H9 (cell line): ENCODE data around the gene DLG5. TPM values are rescaled to one million over a fixed set of nuclear protein-coding genes. Genes with fewer than 3 reads are reported as not detected.
A peak's percentile ranks its signal among the peaks of the same experiment; 100 is the strongest.

Experiments
- DNase-seq: peaks from one replicate; pipeline ENCODE4 v3.0.0-alpha.2; 2017
- H2AFZ ChIP-seq: one replicate; pipeline ENCODE4 v1.6.1; 2013; ENCODE audit warnings: mild to moderate bottlenecking, low read length, control low read depth, moderate library complexity
- H2AK5ac ChIP-seq: 2 replicates; pipeline ENCODE4 v1.6.1; 2013; ENCODE audit warnings: low read length, control low read depth, mixed read lengths; ENCODE audit not compliant: insufficient read length
- H2BK120ac ChIP-seq: one replicate; pipeline ENCODE4 v1.6.1; 2013; ENCODE audit warnings: low read depth, mild to moderate bottlenecking, low read length, control low read depth, inconsistent platforms; ENCODE audit not compliant: poor library complexity, severe bottlenecking
- H2BK12ac ChIP-seq: 2 replicates; pipeline ENCODE4 v1.6.1; 2013; ENCODE audit warnings: low read length, control low read depth, mixed read lengths, low read depth; ENCODE audit not compliant: insufficient read length
- H2BK15ac ChIP-seq: 2 replicates; pipeline ENCODE4 v1.6.1; 2013; ENCODE audit warnings: low read depth, low read length, control low read depth
- H2BK20ac ChIP-seq: one replicate; pipeline ENCODE4 v1.6.1; 2013; ENCODE audit warnings: low read depth, mild to moderate bottlenecking, low read length, control low read depth, inconsistent platforms; ENCODE audit not compliant: poor library complexity, severe bottlenecking
- H2BK5ac ChIP-seq: 2 replicates; pipeline ENCODE4 v1.6.1; 2013; ENCODE audit warnings: low read length, control low read depth, mixed read lengths; ENCODE audit not compliant: insufficient read length
- H3K14ac ChIP-seq: 2 replicates; pipeline ENCODE4 v1.6.1; 2013; ENCODE audit warnings: low read length, control low read depth; ENCODE audit not compliant: insufficient read depth
- H3K18ac ChIP-seq: 2 replicates; pipeline ENCODE4 v1.6.1; 2013; ENCODE audit warnings: low read depth, mild to moderate bottlenecking, mixed read lengths, low read length, control low read depth; ENCODE audit not compliant: insufficient read length
- H3K23ac ChIP-seq: 2 replicates; pipeline ENCODE4 v1.6.1; 2013; ENCODE audit warnings: low read length, control low read depth, mixed read lengths, low read depth; ENCODE audit not compliant: insufficient read length
- H3K23me2 ChIP-seq: 2 replicates; pipeline ENCODE4 v1.6.1; 2013; ENCODE audit warnings: low read depth, mild to moderate bottlenecking, mixed read lengths, low read length, control low read depth; ENCODE audit not compliant: insufficient read length, poor library complexity, severe bottlenecking
- H3K27ac ChIP-seq: 2 replicates; pipeline ENCODE4 v1.5.1; 2013; ENCODE audit warnings: low read length, control low read depth, mixed read lengths, low read depth; ENCODE audit not compliant: insufficient read length
- H3K27me3 ChIP-seq: 2 replicates; pipeline ENCODE4 v1.6.1; 2013; ENCODE audit warnings: low read length, control low read depth, inconsistent platforms; ENCODE audit not compliant: insufficient read depth
- H3K4ac ChIP-seq: 2 replicates; pipeline ENCODE4 v1.6.1; 2013; ENCODE audit warnings: low read depth, mild to moderate bottlenecking, control low read depth, inconsistent platforms, low read length, moderate library complexity
- H3K4me1 ChIP-seq: 2 replicates; pipeline ENCODE4 v1.6.1; 2013; ENCODE audit warnings: low read length, control low read depth, inconsistent platforms; ENCODE audit not compliant: insufficient read depth
- H3K4me2 ChIP-seq: 2 replicates; pipeline ENCODE4 v1.6.1; 2013; ENCODE audit warnings: low read length, control low read depth, mixed read lengths; ENCODE audit not compliant: insufficient read length, insufficient read depth
- H3K56ac ChIP-seq: 2 replicates; pipeline ENCODE4 v1.6.1; 2013; ENCODE audit warnings: low read depth, mild to moderate bottlenecking, mixed read lengths, low read length, control low read depth; ENCODE audit not compliant: insufficient read length
- H3K79me1 ChIP-seq: 2 replicates; pipeline ENCODE4 v1.6.1; 2013; ENCODE audit warnings: low read depth, mild to moderate bottlenecking, moderate library complexity, low read length, control low read depth, inconsistent platforms; ENCODE audit not compliant: insufficient read depth, poor library complexity, severe bottlenecking
- H3K79me2 ChIP-seq: 2 replicates; pipeline ENCODE4 v1.6.1; 2013; ENCODE audit warnings: low read length, control low read depth, inconsistent platforms; ENCODE audit not compliant: insufficient read depth
- H3K9ac ChIP-seq: 2 replicates; pipeline ENCODE4 v1.6.1; 2013; ENCODE audit warnings: low read length, control low read depth, mixed read lengths; ENCODE audit not compliant: insufficient read length; ENCODE audit errors: extremely low read depth
- H3K9me3 ChIP-seq: one replicate; pipeline ENCODE4 v1.6.1; 2013; ENCODE audit warnings: low read depth, low read length, inconsistent platforms; ENCODE audit not compliant: control insufficient read depth
- H3T11ph ChIP-seq: one replicate; pipeline ENCODE4 v1.6.1; 2013; ENCODE audit warnings: mild to moderate bottlenecking, low read length, control low read depth, inconsistent platforms
- H4K20me1 ChIP-seq: one replicate; pipeline ENCODE4 v1.6.1; 2013; ENCODE audit not compliant: control insufficient read depth, insufficient read length, insufficient read depth
- H4K5ac ChIP-seq: 2 replicates; pipeline ENCODE4 v1.6.1; 2013; ENCODE audit warnings: low read depth, mild to moderate bottlenecking, mixed read lengths, low read length, control low read depth; ENCODE audit not compliant: insufficient read length
- H4K8ac ChIP-seq: replicated peaks from 2 replicates; pipeline ENCODE4 v1.6.1; 2013; ENCODE audit warnings: low read length, control low read depth, mixed read lengths, low read depth; ENCODE audit not compliant: insufficient read length
- H4K91ac ChIP-seq: 2 replicates; pipeline ENCODE4 v1.6.1; 2013; ENCODE audit warnings: low read depth, mild to moderate bottlenecking, moderate library complexity, mixed read lengths, low read length, control low read depth; ENCODE audit not compliant: insufficient read length
- H3K27ac Mint-ChIP-seq, 3 experiments: 2 replicates in 2 of 3; 3 replicates in 1 of 3; pipeline ENCODE4 v1.8.0; 2020 to 2021; ENCODE audit warnings: mixed read lengths in 3 of 3, mild to moderate bottlenecking in 1 of 3, moderate library complexity in 1 of 3
- H3K27me3 Mint-ChIP-seq: 2 replicates; pipeline ENCODE4 v1.8.0; 2021; ENCODE audit warnings: low read depth, mild to moderate bottlenecking, moderate library complexity, mixed read lengths
- H3K36me3 Mint-ChIP-seq, 3 experiments: 2 replicates in 2 of 3; 3 replicates in 1 of 3; pipeline ENCODE4 v1.8.0; 2020 to 2021; ENCODE audit warnings: low read depth in 3 of 3, mixed read lengths in 3 of 3; ENCODE audit not compliant: insufficient read depth in 1 of 3
- H3K4me1 Mint-ChIP-seq, 2 experiments: 2 replicates each; pipeline ENCODE4 v1.8.0; 2020; ENCODE audit warnings: mixed read lengths in 2 of 2
- H3K4me3 Mint-ChIP-seq, 2 experiments: 2 replicates in 1 of 2; 3 replicates in 1 of 2; pipeline ENCODE4 v1.8.0; 2020 to 2021; ENCODE audit warnings: mild to moderate bottlenecking in 2 of 2, mixed read lengths in 2 of 2, moderate library complexity in 1 of 2
- H3K9me3 Mint-ChIP-seq, 2 experiments: 2 replicates in 1 of 2; 3 replicates in 1 of 2; pipeline ENCODE4 v1.8.0; 2020; ENCODE audit warnings: mild to moderate bottlenecking in 2 of 2, mixed read lengths in 2 of 2, moderate library complexity in 1 of 2
- WGBS: extraction: QIAGEN DNeasy Blood & Tissue Kit; methylation state at CpG from one replicate; pipeline ENCODE4 v1.1.7; 2013; ENCODE audit warnings: missing lambda C conversion rate, low lambda C conversion rate, mixed read lengths; ENCODE audit not compliant: insufficient read length; ENCODE audit errors: extremely low coverage; 5-methylcytosine and 5-hydroxymethylcytosine counted together
- total RNA-seq: library from RNA; stranded (reverse); gene quantifications from 2 replicates; pipeline ENCODE4 v1.2.1, GENCODE V29; 2021
- TF ChIP-seq, protein P1 (sequence below): fragments of 200-600 bp; sonication (generic); conservative IDR thresholded peaks from 3 replicates; pipeline ENCODE4 v1.8.0; 2021; ENCODE audit warnings: antibody characterized with exemption, mild to moderate bottlenecking

Gene DLG5
- total RNA-seq, 1 experiment from 2014 or later = 67.4 TPM

DNA sequence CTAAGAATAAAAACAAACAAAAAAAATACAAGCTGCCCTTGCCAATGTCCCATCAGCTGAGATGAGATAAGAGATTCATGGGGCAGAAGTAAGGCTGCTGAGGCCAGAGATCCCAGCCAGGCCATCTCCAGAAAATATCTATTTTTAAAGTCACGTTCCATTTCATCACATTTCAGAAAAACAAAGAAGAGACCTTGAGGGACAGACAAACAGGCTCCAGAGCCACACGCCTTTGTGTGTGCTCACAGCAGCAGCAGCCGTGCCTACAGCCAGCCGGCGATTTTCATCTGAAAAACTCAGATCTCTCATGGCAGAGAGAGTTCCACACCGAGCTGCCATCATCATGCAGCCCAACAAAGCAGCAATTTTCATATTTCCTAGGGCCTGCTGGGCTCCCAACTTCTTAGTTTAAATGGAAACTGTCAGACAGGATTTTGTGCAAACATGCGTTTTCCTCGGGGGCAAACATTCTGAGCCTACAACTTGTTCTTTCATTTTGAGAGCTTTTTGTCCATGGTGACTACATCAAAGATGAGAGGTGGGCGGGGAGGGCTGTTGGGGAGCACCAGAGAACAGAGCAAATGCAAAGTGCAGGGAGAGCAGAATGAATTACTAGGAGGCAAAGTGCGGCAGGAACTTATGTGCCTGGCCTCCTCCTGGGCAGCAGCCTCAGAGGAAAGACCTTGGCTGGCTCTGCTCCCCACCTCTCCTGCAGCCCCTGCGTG, 38.8 kb downstream of the DLG5 start:
- Histone ChIP-seq H3K79me2 (peaks cover 15% of the 10 kb centered on the region; the same call in 1 of the 2 replicates), H3K9me3 (no peaks in the 10 kb centered on the region), H2AFZ (no peak overlapping the region), H2BK12ac (no peak overlapping the region), H3K4ac (no peak overlapping the region), H3K23ac (no peak overlapping the region), H4K8ac (no peak overlapping the region), H3K23me2 (no peaks in the 10 kb centered on the region), H2BK5ac (no peak overlapping the region), H3T11ph (no peak overlapping the region), H2BK120ac (no peak overlapping the region), H2AK5ac (no peak overlapping the region), H3K4me1 (peaks cover 19% of the 10 kb centered on the region), H4K5ac (no peak overlapping the region), H3K14ac (no peak overlapping the region), H3K4me2 (peak overlapping the region; percentile 25), H2BK15ac (no peak overlapping the region), H3K56ac (no peak overlapping the region), H3K9ac (no peak overlapping the region), H4K91ac (no peak overlapping the region), H3K27me3 (no peaks in the 10 kb centered on the region), H3K18ac (no peak overlapping the region), H3K27ac (no peak overlapping the region), H2BK20ac (no peak overlapping the region), H4K20me1 (no peaks in the 10 kb centered on the region), H3K79me1 (no peaks in the 10 kb centered on the region)
- H3K27me3 Mint-ChIP-seq = no peaks in the 10 kb centered on the region
- WGBS = no CpG with 5 or more reads among the region's 11 CpGs
- H3K27ac Mint-ChIP-seq = peak overlapping the region; percentile 92 to 97 (median 95)
- H3K4me1 Mint-ChIP-seq = peaks cover 84% of the 10 kb centered on the region in 2 experiments
- TF ChIP-seq, protein P1, sequence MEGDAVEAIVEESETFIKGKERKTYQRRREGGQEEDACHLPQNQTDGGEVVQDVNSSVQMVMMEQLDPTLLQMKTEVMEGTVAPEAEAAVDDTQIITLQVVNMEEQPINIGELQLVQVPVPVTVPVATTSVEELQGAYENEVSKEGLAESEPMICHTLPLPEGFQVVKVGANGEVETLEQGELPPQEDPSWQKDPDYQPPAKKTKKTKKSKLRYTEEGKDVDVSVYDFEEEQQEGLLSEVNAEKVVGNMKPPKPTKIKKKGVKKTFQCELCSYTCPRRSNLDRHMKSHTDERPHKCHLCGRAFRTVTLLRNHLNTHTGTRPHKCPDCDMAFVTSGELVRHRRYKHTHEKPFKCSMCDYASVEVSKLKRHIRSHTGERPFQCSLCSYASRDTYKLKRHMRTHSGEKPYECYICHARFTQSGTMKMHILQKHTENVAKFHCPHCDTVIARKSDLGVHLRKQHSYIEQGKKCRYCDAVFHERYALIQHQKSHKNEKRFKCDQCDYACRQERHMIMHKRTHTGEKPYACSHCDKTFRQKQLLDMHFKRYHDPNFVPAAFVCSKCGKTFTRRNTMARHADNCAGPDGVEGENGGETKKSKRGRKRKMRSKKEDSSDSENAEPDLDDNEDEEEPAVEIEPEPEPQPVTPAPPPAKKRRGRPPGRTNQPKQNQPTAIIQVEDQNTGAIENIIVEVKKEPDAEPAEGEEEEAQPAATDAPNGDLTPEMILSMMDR = no peak
- peaks cover 0 to 3% (median 1%) of the 10 kb centered on the region in 3 experiments; a peak in 2 of 7 replicates for H3K36me3 Mint-ChIP-seq
- peak overlapping the region; percentile 30 to 71 for H3K4me3 Mint-ChIP-seq
- H3K9me3 Mint-ChIP-seq = no peaks in the 10 kb centered on the region
- no peak for DNase-seq
